NCI-H345 treated with DMSO at 0.1 percent for 48 hours (cell line): ENCODE results near the gene PTPRH.

Source experiments
- DNase-seq: peaks from one replicate; lab custom pipeline; 2025; ENCODE audit not compliant: unreplicated experiment; lab: John Stamatoyannopoulos, UW

The PTPRH gene

DNA sequence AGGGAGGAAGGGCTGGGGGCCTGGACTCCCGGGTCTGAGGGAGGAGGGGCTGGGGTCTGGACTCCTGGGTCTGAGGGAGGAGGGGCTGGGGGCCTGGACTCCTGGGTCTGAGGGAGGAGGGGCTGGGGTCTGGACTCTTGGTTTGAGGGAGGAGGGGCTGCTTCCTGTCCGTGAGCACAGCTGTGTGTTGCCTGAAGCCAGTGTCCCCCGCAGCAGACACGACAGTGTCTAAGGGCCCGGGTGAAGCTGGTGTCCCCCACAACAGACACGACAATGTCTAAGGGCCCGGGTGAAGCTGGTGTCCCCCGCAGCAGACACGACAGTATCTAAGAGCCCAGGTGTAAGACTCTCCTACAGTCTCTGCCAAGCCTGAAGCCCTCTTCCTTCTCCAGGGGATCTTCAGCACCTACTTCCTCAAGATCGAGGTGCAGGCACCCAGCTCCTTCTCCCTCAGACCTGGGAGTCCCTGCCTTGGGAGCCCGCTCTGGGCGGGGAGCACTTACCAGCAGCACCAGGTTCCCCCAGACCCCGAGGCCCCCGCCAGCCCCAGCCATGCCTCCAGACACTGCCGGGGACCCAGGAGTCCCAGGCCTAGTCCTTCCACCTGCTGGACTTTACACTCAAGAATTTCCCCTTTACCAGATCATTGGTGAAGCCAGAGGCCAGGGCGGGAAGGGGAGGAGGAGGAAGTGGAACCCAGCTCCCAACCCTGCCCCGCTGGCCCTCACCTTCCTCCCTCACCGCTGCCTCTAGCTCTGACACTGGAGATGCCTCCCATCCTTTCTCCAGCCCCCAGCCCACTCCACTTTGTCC is at the start of gene PTPRH:
TSS of gene PTPRH (minus strand) at position 622 of the 813 bp plus-strand sequence. CDS start at position 554, 68 bp downstream.
- DNase-seq = no peak

- no peak for DNase-seq
Observed at GRCh38 chr19:55258476-55258827, 49.2 kb upstream of the PTPRH start.

GRCh38 chr19:55257461-55258420 is 48.4 kb upstream of the PTPRH start:
- no peak for DNase-seq

- DNase-seq = no peak
Observed at GRCh38 chr19:55256562-55257460, 47.5 kb upstream of the PTPRH start.

DNA sequence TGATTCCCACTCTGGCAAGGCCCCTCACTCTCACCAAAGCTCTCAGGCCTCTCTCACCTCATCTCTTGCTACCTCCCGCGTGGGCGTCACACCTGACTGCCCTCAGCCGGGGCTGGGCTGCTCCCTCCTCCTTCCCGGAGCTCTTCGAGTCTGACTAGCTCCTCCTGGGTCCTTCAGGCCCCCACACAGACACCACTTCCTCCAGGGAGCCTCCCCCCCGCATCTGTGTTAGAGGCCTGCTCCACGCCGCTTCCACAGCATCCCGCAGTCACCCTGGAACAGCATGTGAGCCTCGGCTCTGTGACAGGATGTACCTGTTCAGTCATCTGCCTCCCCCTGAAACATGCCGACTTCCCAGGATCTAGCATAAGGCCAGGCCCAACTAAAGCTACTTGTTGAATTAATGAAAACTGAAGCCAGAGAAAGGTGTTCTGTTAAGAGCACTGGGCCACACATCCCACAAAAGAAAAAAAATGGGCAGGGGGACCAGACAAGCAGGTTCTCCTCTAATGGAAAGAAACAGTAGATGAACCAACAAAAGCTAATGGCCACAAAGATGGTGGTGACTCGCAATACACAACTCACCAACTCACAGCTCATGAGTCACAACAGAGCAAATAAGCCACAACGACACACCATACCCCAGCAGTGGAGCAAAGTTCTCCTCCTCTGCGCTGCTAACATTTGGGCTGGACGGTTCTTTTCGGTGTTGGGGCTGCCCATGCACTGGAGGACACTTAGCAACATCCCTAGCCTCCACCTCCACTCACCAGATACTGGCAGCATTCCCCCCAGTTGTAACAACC is 46.5 kb upstream of the PTPRH start:
- DNase-seq = no peak

GRCh38 chr19:55254625-55254977 is 45.3 kb upstream of the PTPRH start:
- no peak for DNase-seq

GRCh38 chr19:55253842-55254624 is 44.7 kb upstream of the PTPRH start:
- no peak for DNase-seq

DNA sequence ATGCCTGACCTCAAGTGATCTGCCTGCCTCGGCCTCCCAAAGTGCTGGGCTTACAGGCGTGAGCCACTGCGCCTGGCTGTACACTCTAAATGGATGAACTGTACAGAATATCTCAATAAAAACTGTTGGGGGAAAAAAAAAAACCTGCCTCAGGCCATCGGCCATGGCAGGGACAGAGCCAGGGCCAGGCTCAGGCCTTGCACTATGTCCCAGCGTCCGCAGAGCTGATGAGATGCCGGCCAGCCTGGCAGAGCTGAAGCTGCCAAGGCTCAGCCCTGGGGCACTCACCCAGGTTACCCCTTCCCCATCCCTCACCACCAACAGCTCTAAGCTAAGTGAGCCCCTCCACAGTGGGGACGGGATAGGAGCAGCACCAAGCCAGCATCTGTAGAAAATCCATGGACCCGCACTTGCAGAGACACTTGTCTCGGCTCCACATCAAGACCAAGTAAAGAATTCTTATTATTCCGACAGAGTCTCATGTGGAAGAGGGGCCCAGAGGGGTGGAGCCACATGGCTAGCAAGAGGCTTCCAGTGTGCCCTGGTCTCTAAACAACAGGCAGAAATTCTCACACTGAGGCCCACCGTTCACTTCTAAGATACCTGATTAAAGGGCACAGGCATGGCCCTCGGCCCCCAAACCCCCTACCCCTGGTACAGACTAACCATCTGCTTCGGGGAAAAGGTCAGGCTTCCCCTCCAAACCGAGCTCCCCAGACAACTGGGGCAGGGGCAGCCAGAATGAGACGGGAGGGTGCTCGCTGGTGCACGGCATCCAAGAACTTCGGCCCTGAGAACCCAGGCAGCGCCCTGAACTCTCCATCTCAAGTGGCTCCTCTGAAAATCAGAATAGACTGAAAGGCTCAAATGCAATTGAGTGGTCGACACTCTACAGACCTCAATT is 43.7 kb upstream of the PTPRH start:
- no peak for DNase-seq

DNA sequence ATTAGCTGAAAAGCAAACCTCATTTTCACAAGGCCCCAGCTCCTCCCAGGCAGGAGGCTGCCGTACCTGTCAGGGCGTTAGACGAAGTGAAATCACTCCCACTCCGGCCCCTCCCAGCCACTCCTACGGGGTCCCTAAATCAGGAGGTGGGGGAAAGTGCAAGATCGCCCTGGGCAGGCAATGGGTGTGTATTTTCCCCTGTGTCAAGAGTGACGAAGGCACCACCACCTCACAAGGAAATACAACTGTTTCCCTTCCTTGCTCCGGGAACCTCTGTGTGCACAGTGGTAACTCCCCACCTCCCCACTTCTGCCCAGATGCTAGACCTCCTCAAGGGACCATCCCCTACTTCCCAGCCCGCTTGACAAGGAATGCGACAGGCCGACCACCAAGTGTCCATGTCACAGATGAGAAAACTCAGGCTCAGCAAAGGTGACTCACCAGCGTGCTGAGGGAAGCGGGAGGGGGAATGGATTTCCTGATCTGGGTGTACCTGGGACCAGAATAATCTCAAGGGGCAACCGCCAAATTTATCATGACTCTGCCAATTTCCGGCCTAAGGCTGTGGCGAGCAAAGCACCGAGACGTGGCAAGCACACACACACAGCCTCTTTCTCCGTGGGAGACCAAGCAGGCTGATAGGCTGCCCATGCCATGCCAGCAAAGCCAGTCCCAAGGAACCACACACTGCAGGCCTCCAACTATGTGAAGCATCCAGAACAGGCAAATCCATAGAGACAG is 42.2 kb upstream of the PTPRH start:
- DNase-seq = no peak

GRCh38 chr19:55250262-55251036 is 41.1 kb upstream of the PTPRH start:
- DNase-seq = no peak

DNA sequence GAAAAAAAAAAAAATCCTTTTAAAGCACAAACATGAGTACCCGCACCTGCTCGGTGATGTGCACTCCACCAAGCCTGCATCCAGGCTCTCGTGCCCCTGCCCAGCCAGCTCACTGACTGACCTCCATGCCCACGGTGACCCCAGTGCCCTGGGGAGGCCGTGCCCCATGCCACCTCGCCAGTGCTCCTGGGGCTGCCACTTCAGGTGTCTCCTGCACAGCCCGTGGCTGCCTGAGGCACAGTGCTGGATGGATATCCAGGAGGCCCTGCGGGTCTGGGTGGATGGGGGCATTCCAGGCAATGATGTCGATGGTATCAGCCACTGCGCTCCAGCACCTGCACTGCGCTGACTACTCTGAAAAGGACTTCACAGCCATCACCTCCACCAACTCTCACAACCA is 40.5 kb upstream of the PTPRH start:
- no peak for DNase-seq

DNA sequence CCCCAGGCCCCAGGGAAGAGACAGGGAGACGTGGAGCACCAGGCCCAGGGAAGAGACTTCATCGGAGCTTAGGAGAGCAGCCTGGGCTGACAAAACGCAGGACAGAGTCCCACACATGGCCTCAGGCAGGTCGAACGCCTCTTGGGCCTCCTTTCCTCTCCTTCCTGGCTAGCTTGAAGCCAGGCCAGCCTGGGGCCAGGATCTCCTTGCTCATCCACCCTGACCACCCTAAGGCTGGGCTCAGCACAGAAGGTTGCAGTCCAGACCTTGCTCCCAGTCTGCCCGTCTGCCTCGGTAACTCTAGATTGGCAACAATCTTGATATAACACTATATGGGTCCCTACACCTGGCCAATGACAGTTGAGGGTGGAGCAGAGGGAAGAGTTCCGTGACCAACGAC is 39.4 kb upstream of the PTPRH start:
- DNase-seq = no peak

DNA sequence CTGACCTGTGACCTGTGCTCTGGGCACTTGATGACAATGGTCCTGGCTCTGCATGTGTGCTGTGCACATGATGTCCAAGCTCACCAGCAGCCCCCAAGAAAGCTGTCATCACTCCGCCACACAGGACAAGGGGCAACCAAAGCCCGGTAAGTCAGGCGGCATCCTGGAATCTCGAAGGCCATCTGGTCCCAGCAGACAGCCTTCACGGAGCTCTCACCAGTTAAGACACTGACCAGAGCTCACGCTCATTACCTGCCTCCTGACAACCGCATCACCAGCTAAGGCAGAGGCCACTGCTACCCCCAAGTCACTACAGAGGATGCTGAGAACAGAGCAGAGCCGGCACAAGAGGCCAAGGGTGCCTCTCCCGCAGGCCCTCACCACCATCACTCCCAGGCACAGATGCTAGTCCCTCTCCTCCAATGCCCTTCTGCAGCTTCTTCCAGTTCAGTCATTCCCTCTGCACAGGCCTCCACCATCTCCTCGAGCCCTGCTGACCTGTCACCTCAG is 38.9 kb upstream of the PTPRH start:
- DNase-seq = no peak

GRCh38 chr19:55247621-55248099 is 38.4 kb upstream of the PTPRH start:
- no peak for DNase-seq

DNA sequence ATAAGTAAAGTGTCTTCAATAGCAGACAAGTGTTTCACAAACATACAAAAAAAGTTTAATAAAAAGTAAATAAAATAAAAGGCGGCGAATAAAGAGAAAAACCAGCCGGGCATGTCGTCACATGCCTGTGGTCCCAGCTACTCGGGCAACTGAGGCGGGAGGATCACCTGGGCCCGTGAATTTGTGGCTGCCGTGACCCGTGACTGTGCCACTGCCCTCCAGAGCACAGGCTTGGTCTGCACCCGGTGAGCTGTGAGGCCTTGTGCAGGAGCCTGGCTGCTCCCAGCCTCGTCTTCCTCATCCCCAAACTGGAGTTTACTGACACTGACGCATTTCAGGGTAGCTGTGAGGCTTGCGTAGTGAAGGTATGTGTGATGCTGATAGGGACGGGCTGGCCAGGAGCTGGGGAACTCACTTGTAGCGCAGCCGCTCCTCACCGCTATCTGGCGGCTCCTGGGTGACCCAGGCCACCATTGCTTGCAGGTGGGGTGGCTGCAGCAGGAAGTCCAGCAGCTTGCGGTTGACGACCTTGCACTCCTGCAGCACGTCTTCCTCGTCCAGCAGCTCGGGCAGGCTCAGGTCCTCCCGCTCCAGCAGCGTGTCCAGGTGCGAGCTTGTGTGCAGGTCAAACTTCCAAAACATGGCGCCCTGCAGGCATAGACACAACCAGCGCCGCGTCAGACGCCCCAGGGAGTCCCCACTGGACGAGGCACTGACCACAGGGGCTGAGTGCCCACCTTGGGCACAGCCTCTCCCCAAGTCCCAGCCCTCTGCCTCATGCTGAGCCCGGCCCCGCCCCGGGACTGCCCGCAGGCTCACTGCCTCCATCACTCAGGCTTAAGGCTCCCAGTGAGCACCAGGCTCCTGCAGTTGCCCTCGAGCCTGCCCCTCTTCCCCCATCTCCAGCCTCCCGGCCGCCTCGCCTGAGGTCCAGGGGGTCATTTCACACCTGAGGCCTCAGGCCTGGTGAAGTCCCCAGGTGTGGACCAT is 37.5 kb upstream of the PTPRH start:
- DNase-seq = no peak
